Activated CD8-positive, alpha-beta memory T cell treated with anti-CD3 and anti-CD28 coated beads for 24 hours (primary cell): Measurements from ENCODE around the gene SMARCC1.

Experiments used
- DNase-seq: peaks from one replicate; pipeline ENCODE4 v3.0.0-alpha.2; 2020

SMARCC1 gene

GRCh38 chr3:47692158-47692557 lies 89.5 kb downstream of the SMARCC1 start:
- no peak for DNase-seq

- DNase-seq = no peak
Observed at GRCh38 chr3:47688488-47688887, 93.2 kb downstream of the SMARCC1 start.

- no peak for DNase-seq
Observed at GRCh38 chr3:47685037-47685436, 96.7 kb downstream of the SMARCC1 start.

- no peak for DNase-seq
Observed at GRCh38 chr3:47681016-47681415, 100.7 kb downstream of the SMARCC1 start.

- no peak for DNase-seq
Observed at GRCh38 chr3:47678446-47679338, 103.0 kb downstream of the SMARCC1 start.

GRCh38 chr3:47669026-47669749 lies 112.5 kb downstream of the SMARCC1 start:
- no peak for DNase-seq

- no peak for DNase-seq
Observed at GRCh38 chr3:47666118-47666517, 115.6 kb downstream of the SMARCC1 start.

GRCh38 chr3:47664519-47664918 lies 117.2 kb downstream of the SMARCC1 start:
- no peak for DNase-seq

- DNase-seq = no peak
Observed at GRCh38 chr3:47663630-47664240, 118.0 kb downstream of the SMARCC1 start.

- no peak for DNase-seq
Observed at GRCh38 chr3:47661121-47661752, 120.5 kb downstream of the SMARCC1 start.

- DNase-seq = no peak
Observed at GRCh38 chr3:47658444-47658843, 123.2 kb downstream of the SMARCC1 start.

GRCh38 chr3:47652142-47652541 lies 129.6 kb downstream of the SMARCC1 start:
- no peak for DNase-seq

- no peak for DNase-seq
Observed at GRCh38 chr3:47650294-47650693, 131.4 kb downstream of the SMARCC1 start.

- no peak for DNase-seq
Observed at GRCh38 chr3:47647550-47647949, 134.1 kb downstream of the SMARCC1 start.

- DNase-seq = no peak
Observed at GRCh38 chr3:47646362-47646761, 135.3 kb downstream of the SMARCC1 start.

GRCh38 chr3:47645551-47645950 lies 136.1 kb downstream of the SMARCC1 start:
- no peak for DNase-seq

- no peak for DNase-seq
Observed at GRCh38 chr3:47643092-47643491, 138.6 kb downstream of the SMARCC1 start.

GRCh38 chr3:47641739-47642138 lies 140.0 kb downstream of the SMARCC1 start:
- DNase-seq = no peak

GRCh38 chr3:47636921-47637320 lies 144.8 kb downstream of the SMARCC1 start:
- no peak for DNase-seq

- DNase-seq = no peak
Observed at GRCh38 chr3:47636225-47636624, 145.5 kb downstream of the SMARCC1 start.

- no peak for DNase-seq
Observed at GRCh38 chr3:47635536-47635935, 146.2 kb downstream of the SMARCC1 start.

- no peak for DNase-seq
Observed at GRCh38 chr3:47634996-47635395, 146.7 kb downstream of the SMARCC1 start.

- DNase-seq = no peak
Observed at GRCh38 chr3:47630810-47631209, 150.9 kb downstream of the SMARCC1 start.
